ENCODE results near the gene APBA2.

- TF ChIP-seq CTCF (tag by site-specific recombination; IDR thresholded peaks at IDR 0.05) (no peak), ZNF561 (tag by site-specific recombination; IDR thresholded peaks at IDR 0.05; ENCODE audit: borderline replicate concordance) (no peak), KLF1 (tag by site-specific recombination; IDR thresholded peaks at IDR 0.05) (no peak), ZNF670 (tag by site-specific recombination; IDR thresholded peaks at IDR 0.05; ENCODE audit: low read depth) (no peak), ZNF10 (tag by site-specific recombination; IDR thresholded peaks at IDR 0.05) (no peak), SP2 (tag by site-specific recombination; IDR thresholded peaks at IDR 0.05) (no peak)
Measured at GRCh38 chr15:28987337-28987736, 101.6 kb downstream of the APBA2 start.
